HepG2 (cell line): ENCODE data around the gene ROCK1.

Experiments used
- ARNT ChIP-seq: fragments of 450-650 bp; IDR thresholded peaks from 2 replicates; pipeline ENCODE4 v1.6.1; 2017
- NR2F2 ChIP-seq: IDR thresholded peaks from 2 replicates; pipeline ENCODE4 v1.6.1; 2012; ENCODE audit warnings: low read depth, inconsistent platforms, borderline replicate concordance
- POLR2AphosphoS5 ChIP-seq: IDR thresholded peaks from 2 replicates; pipeline ENCODE4 v1.6.1; 2012; ENCODE audit warnings: low read depth, low read length
- RAD21 ChIP-seq: fragments of 450-650 bp; formaldehyde crosslinking; IDR thresholded peaks from 2 replicates; pipeline ENCODE4 v1.5.0; 2020; ENCODE audit warnings: mild to moderate bottlenecking
- SP1 ChIP-seq, 2 experiments: fragments of 450-650 bp in 1 of 2; sonication (generic) in 1 of 2; formaldehyde crosslinking in 1 of 2; IDR thresholded peaks; 2 replicates each; pipeline versions ENCODE4 v1.4.0 to v1.6.1; 2016 to 2020; ENCODE audit warnings: missing genetic modification reagents in 1 of 2
- SRF ChIP-seq: IDR thresholded peaks from 2 replicates; pipeline ENCODE4 v1.6.1; 2011; ENCODE audit warnings: mild to moderate bottlenecking, low read depth, low read length, moderate library complexity
- ZNF607 ChIP-seq: sonication (generic); formaldehyde crosslinking; IDR thresholded peaks from 2 replicates; pipeline ENCODE4 v1.5.1; 2020; ENCODE audit warnings: missing genetic modification reagents, mild to moderate bottlenecking, borderline replicate concordance
- TF ChIP-seq, protein P1 (sequence below): sonication (generic); formaldehyde crosslinking; IDR thresholded peaks from 2 replicates; pipeline ENCODE4 v1.5.0; 2020; ENCODE audit warnings: mild to moderate bottlenecking, missing genetic modification reagents, moderate library complexity
- TF ChIP-seq, protein P2 (sequence below), 2 experiments: sonication (generic) in 1 of 2; formaldehyde crosslinking in 1 of 2; IDR thresholded peaks; 2 replicates each; pipeline versions ENCODE4 v1.4.0 to v1.6.1; 2018 to 2020; ENCODE audit warnings: missing genetic modification reagents in 2 of 2, borderline replicate concordance in 1 of 2, low read depth in 1 of 2, mild to moderate bottlenecking in 1 of 2, missing biosample characterization in 1 of 2
- TF ChIP-seq, protein P3 (sequence below): sonication (generic); formaldehyde crosslinking; IDR thresholded peaks from 2 replicates; pipeline ENCODE4 v1.4.0; 2020; ENCODE audit warnings: missing genetic modification reagents

DNA sequence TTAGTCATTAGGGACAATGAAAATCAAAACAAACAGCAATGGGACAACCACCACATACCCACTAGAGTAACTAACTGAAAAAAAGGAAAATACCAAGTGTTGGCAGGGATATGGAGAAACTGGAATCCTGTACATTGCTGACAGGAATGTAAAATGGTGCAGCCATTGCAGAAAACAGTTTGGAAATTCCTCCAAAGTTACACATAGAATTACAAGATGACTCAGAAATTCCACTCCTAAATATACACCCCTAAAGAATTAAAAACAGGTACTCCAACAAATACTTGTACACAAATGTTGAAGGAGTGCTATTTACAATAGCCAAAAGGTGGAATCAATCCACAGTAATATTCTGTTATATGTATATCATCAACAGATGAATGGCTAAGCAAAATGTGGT, 110.9 kb downstream of the ROCK1 start:
- no peak for TF ChIP-seq SRF
- TF ChIP-seq, protein P1, sequence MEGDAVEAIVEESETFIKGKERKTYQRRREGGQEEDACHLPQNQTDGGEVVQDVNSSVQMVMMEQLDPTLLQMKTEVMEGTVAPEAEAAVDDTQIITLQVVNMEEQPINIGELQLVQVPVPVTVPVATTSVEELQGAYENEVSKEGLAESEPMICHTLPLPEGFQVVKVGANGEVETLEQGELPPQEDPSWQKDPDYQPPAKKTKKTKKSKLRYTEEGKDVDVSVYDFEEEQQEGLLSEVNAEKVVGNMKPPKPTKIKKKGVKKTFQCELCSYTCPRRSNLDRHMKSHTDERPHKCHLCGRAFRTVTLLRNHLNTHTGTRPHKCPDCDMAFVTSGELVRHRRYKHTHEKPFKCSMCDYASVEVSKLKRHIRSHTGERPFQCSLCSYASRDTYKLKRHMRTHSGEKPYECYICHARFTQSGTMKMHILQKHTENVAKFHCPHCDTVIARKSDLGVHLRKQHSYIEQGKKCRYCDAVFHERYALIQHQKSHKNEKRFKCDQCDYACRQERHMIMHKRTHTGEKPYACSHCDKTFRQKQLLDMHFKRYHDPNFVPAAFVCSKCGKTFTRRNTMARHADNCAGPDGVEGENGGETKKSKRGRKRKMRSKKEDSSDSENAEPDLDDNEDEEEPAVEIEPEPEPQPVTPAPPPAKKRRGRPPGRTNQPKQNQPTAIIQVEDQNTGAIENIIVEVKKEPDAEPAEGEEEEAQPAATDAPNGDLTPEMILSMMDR (CRISPR knock-in tag): no peak
- TF ChIP-seq NR2F2: no peak
- TF ChIP-seq, protein P2, sequence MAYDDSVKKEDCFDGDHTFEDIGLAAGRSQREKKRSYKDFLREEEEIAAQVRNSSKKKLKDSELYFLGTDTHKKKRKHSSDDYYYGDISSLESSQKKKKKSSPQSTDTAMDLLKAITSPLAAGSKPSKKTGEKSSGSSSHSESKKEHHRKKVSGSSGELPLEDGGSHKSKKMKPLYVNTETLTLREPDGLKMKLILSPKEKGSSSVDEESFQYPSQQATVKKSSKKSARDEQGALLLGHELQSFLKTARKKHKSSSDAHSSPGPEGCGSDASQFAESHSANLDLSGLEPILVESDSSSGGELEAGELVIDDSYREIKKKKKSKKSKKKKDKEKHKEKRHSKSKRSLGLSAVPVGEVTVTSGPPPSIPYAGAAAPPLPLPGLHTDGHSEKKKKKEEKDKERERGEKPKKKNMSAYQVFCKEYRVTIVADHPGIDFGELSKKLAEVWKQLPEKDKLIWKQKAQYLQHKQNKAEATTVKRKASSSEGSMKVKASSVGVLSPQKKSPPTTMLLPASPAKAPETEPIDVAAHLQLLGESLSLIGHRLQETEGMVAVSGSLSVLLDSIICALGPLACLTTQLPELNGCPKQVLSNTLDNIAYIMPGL (CRISPR knock-in tag; IDR thresholded peaks at IDR 0.05; ENCODE audit: borderline replicate concordance in 1 of 2, low read depth in 1 of 2): no peak
- TF ChIP-seq ARNT: no peak
- TF ChIP-seq ZNF607: no peak
- no peak for TF ChIP-seq SP1 (IDR thresholded peaks at IDR 0.05)
- TF ChIP-seq SP1 (CRISPR knock-in tag; IDR thresholded peaks at IDR 0.05): no peak
- no peak for TF ChIP-seq POLR2AphosphoS5
- TF ChIP-seq RAD21 (CRISPR knock-in tag): no peak
- TF ChIP-seq, protein P3, sequence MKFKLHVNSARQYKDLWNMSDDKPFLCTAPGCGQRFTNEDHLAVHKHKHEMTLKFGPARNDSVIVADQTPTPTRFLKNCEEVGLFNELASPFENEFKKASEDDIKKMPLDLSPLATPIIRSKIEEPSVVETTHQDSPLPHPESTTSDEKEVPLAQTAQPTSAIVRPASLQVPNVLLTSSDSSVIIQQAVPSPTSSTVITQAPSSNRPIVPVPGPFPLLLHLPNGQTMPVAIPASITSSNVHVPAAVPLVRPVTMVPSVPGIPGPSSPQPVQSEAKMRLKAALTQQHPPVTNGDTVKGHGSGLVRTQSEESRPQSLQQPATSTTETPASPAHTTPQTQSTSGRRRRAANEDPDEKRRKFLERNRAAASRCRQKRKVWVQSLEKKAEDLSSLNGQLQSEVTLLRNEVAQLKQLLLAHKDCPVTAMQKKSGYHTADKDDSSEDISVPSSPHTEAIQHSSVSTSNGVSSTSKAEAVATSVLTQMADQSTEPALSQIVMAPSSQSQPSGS: no peak
